HG02588 (cell line): ENCODE data around the gene RYR1.
"Not testable (repeated sequence)": the region's sequence is repeated elsewhere in the genome, so short reads cannot be mapped to it uniquely, and the experiment has no call there.

Source experiments
- ATAC-seq: cut with Tn5 transposase; IDR thresholded peaks from one replicate; pipeline ENCODE4 v1.9.1; 2021; ENCODE audit warnings: mild to moderate bottlenecking, moderate library complexity; ENCODE audit not compliant: unreplicated experiment

RYR1 gene

DNA sequence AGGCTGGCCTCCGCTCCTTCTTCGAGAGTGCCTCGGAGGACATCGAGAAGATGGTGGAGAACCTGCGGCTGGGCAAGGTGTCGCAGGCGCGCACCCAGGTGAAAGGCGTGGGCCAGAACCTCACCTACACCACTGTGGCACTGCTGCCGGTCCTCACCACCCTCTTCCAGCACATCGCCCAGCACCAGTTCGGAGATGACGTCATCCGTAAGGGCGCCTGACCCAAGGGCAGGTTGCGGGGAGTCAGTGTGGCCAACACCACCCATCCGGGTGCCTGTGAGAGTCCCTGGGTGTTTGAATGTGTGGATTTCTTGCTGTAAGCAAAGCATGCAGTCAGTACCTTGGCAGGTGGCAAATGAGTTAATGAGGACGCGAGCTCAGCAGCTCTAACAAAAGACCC lies 78.8 kb downstream of the RYR1 start:
- no peak for ATAC-seq

GRCh38 chr19:38513156-38513555 lies 79.7 kb downstream of the RYR1 start:
- not testable (repeated sequence) for ATAC-seq

DNA sequence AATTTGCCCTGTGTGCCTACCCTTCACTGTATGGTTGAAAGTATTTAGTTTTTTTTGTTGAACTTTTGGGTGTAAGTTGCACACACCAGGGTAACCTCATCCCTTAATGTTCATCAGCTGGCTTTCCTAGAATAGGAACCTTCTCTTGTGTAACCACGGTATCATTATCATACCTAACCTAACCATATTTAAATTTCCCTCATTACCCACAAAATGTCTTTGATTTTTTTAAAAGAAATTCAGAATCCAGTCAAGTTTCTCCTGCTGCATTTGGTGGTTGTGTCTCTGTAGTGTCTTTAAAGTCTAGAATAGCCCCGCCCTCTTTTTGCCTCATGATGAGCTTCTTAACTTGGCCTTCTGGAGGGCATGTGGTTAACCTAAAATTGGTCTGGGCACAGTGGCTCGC lies 80.3 kb downstream of the RYR1 start:
- ATAC-seq, result no peak

GRCh38 chr19:38514812-38515633 lies 81.5 kb downstream of the RYR1 start:
- no peak for ATAC-seq

DNA sequence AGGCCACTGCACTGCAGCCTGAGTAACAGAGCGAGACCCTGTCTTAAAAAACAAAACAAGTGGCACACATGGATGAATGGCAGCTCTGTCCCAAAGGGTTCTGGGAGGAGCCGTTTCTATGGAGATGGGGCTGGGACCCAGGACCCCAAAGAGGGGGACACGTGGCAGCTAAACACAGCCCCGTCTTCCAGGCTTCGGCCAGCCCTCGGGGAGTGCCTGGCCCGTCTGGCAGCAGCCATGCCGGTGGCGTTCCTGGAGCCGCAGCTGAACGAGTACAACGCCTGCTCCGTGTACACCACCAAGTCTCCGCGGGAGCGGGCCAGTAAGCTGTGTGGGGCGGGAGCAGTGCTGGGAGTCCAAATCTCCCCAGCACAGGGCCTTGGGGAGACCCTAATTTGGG lies 82.4 kb downstream of the RYR1 start:
- ATAC-seq, result no peak

DNA sequence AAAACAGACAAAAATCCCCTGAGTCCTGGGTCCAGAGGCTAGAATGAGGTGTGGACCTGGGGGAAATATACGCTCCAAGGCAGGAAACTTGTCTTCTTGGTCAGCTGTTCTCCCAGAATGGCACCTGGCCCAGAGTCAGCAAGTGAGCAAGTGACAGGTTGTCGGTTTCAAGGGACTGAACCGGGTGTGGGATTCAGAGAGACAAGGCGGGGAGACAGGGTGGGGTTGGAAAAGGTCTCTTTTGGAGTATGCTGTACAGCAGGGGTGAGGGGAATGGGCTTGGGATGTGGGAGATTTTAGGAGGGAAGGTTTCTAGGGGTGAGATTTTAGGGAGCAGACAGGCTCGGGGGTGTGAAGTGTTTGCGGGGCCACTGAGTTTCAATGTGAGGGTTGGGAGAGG lies 83.3 kb downstream of the RYR1 start:
- no peak for ATAC-seq

- ATAC-seq, result no peak
Measured at GRCh38 chr19:38517321-38517720, 83.8 kb downstream of the RYR1 start.

DNA sequence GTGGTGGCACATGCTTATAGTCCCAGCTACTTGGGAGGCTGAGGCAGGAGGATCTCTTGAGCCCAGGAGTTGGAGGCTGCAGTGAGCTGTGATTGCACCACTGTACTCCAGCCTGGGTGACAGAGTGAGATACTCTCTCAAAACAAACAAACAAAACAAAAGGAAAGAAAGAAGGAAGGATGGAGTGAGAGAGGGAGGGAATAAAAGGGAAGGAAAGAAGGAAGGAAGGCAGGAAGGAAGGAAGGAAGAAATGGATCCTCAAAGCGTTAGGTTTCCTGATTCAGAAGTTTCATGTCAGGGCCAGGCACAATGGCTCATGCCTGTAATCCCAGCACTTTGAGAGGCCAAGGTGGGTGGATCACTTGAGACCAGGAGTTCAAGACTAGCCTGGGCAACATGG lies 84.5 kb downstream of the RYR1 start:
- ATAC-seq, result not testable (repeated sequence)

- ATAC-seq, result no peak
Measured at GRCh38 chr19:38519168-38519567, 85.7 kb downstream of the RYR1 start.

- ATAC-seq, result no peak
Measured at GRCh38 chr19:38519988-38520387, 86.5 kb downstream of the RYR1 start.

DNA sequence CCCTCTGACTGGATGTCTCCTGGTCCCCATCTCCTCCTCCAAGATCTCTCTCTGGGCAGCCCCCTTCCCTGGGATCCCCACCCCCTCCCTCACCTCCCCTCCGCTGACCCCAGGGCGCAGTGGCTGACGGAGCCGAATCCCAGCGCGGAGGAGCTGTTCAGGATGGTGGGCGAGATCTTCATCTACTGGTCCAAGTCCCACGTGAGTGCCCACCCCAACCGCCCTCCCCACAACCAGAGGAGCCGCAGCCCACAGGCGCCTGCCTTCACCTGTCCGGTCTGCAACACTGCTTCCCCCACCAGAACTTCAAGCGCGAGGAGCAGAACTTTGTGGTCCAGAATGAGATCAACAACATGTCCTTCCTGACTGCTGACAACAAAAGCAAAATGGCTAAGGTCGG lies 89.4 kb downstream of the RYR1 start:
- ATAC-seq, result no peak

DNA sequence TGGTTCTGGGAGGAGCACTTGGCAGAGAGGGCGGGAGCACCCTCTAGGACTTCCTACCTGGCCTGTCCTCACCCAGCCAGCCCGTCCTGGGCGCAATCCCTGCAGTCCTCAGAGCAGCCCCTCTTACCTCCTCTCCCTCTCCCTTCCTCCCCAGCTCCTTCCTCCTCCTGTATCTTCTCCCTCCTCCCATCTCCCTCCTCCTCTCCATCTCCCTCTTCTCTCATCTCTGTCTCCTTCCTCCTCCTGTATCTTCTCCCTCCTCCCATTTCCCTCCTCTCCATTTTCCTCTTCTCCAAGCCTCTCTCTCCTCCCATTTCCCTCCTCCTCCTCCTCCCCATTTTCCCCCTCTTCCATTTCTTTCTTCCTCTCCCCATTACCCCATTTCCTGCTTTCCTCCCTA lies 89.8 kb downstream of the RYR1 start:
- ATAC-seq, result no peak

- ATAC-seq, result no peak
Measured at GRCh38 chr19:38524369-38524768, 90.9 kb downstream of the RYR1 start.

GRCh38 chr19:38524994-38525634 lies 91.6 kb downstream of the RYR1 start:
- no peak for ATAC-seq

DNA sequence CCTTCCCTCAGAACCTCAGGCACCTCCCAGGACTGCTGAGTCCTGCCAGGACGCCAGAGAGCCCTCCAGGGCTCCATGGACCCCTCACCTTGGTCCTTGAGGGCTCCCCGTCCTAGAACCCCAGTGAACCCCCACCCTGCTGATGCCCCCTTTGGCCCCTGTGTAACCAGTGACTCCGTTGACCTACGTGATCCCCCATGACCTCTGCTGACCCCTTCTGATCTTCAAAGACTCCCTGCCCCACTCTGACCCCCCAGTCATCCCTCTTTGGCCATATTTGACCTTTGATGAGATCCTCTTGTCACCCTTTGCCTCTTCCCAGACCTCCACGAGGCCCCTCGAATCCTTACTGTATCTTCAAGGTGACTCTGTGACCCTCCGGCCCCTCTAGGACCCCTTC lies 92.9 kb downstream of the RYR1 start:
- ATAC-seq, result no peak

- ATAC-seq, result no peak
Measured at GRCh38 chr19:38527466-38528136, 94.1 kb downstream of the RYR1 start.

DNA sequence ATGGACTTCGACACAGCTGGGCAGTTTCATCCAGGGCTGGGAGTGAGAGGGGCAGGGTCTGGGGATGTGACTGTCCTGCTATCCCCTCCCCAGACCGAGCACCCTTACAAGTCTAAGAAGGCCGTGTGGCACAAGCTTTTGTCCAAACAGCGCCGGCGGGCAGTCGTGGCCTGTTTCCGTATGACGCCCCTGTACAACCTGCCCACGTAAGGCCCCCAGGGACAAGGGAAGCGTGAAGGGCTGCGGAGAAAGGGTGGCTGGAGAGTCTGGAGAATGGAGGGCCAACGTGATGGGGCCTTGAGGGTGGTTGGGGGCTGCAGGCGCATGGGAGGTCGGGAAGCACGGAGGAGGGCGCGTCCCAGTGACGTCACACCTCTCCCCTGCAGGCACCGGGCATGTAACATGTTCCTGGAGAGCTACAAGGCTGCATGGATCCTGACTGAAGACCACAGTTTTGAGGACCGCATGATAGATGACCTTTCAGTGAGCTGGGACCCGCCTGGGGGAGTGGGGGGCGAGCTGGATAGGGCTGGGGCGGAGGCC lies 94.8 kb downstream of the RYR1 start:
- no peak for ATAC-seq

- no peak for ATAC-seq
Measured at GRCh38 chr19:38528931-38529330, 95.4 kb downstream of the RYR1 start.

- ATAC-seq, result no peak
Measured at GRCh38 chr19:38531515-38531914, 98.0 kb downstream of the RYR1 start.

GRCh38 chr19:38532939-38533338 lies 99.4 kb downstream of the RYR1 start:
- no peak for ATAC-seq

GRCh38 chr19:38534574-38534973 lies 101.1 kb downstream of the RYR1 start:
- no peak for ATAC-seq

DNA sequence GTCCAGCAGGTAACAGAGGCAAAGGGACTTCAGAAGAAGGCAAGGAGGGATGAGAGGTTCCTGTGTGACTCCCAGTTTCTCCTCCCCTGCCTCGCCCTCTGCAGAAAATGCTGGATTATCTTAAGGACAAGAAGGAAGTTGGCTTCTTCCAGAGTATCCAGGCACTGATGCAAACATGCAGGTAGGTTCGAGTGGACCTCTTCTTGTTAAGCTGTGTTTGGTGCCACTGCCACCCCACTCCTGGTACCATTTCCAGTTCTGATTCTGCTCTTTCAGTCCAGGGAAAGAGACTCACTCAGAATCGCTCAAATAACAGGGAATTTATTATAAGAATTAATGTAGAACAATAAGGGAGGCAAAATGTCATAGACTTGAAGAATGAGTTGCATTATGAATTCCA lies 101.7 kb downstream of the RYR1 start:
- ATAC-seq, result no peak
